ENCODE measurements around the gene ACOX1.

Gene ACOX1

GRCh38 chr17:75906143-75906884 is 72.7 kb downstream of the ACOX1 start:
- H3K9me2 ChIP-seq (replicated peaks; ENCODE audit: insufficient read depth, low read length) = no peaks in the 10 kb centered on the region
- H3K9me3 ChIP-seq (replicated peaks; ENCODE audit: insufficient read depth, low read length) = no peaks in the 10 kb centered on the region
- H3K4me3 ChIP-seq (ENCODE audit: low read length) = no peak overlapping the region
- peaks cover 17% of the 10 kb centered on the region for H3F3A ChIP-seq (ENCODE audit: insufficient read depth, low read length)
- H3K4me2 ChIP-seq (ENCODE audit: low read depth, low read length) = no peak overlapping the region
- TF ChIP-seq CTCF (IDR thresholded peaks at IDR 0.05; ENCODE audit: low read length) (no peak), EZH2phosphoT487 (IDR thresholded peaks at IDR 0.05; ENCODE audit: low read length) (no peak), EZH2 (optimal IDR thresholded peaks at IDR 0.05; ENCODE audit: low read depth, low read length) (no peak)
- H3K27me3 ChIP-seq (replicated peaks; ENCODE audit: insufficient read depth, low read length) = no peaks in the 10 kb centered on the region
- H3K27ac ChIP-seq (ENCODE audit: low read length) = no peak overlapping the region
- H3K36me3 ChIP-seq (replicated peaks; ENCODE audit: insufficient read depth, low read length) = no peaks in the 10 kb centered on the region
- no peak overlapping the region for H2AFZ ChIP-seq (ENCODE audit: low read length)
- H3K79me2 ChIP-seq (ENCODE audit: low read length) = peaks cover 29% of the 10 kb centered on the region
- no peak for DNase-seq
- H4K20me1 ChIP-seq (ENCODE audit: insufficient read depth, low read length) = no peaks in the 10 kb centered on the region
- H3K4me1 ChIP-seq (ENCODE audit: low read length) = peaks cover 14% of the 10 kb centered on the region
- no peak overlapping the region for H3K9ac ChIP-seq (ENCODE audit: low read length)

GRCh38 chr17:75904749-75905521 is 74.0 kb downstream of the ACOX1 start, which contains the start of gene MRPL38:
Gene MRPL38, minus strand, starts transcription at chr17:75904884. Its CDS starts 9 bp downstream, at chr17:75904875.
- Histone ChIP-seq H3K4me1 (ENCODE audit: low read length) (peaks cover 4% of the 10 kb centered on the region; the same call in 1 of the 2 replicates), H3K4me3 (ENCODE audit: low read length) (peak within 1 kb of the TSS; percentile 91), H3F3A (ENCODE audit: insufficient read depth, low read length) (peaks cover 11% of the 10 kb centered on the region), H3K27me3 (replicated peaks; ENCODE audit: insufficient read depth, low read length) (no peaks in the 10 kb centered on the region), H3K4me2 (ENCODE audit: low read depth, low read length) (peak within 1 kb of the TSS; percentile 79), H3K79me2 (ENCODE audit: low read length) (peaks cover 30% of the 10 kb centered on the region), H2AFZ (ENCODE audit: low read length) (peak within 1 kb of the TSS; percentile 95), H3K9ac (ENCODE audit: low read length) (peak within 1 kb of the TSS; percentile 87), H3K36me3 (replicated peaks; ENCODE audit: insufficient read depth, low read length) (no peaks in the 10 kb centered on the region), H3K9me3 (replicated peaks; ENCODE audit: insufficient read depth, low read length) (no peaks in the 10 kb centered on the region), H4K20me1 (ENCODE audit: insufficient read depth, low read length) (no peaks in the 10 kb centered on the region), H3K27ac (ENCODE audit: low read length) (peak within 1 kb of the TSS; percentile 60; the same call in 1 of the 2 replicates), H3K9me2 (replicated peaks; ENCODE audit: insufficient read depth, low read length) (no peaks in the 10 kb centered on the region)
- DNase-seq = peak; percentile 98
- no peak for TF ChIP-seq EZH2phosphoT487 (IDR thresholded peaks at IDR 0.05; ENCODE audit: low read length)
- TF ChIP-seq EZH2 (optimal IDR thresholded peaks at IDR 0.05; ENCODE audit: low read depth, low read length) = no peak
- peak; percentile 83 for TF ChIP-seq CTCF (IDR thresholded peaks at IDR 0.05; ENCODE audit: low read length)

GRCh38 chr17:75902406-75902805 is 76.6 kb downstream of the ACOX1 start:
- H4K20me1 ChIP-seq (ENCODE audit: insufficient read depth, low read length) = no peaks in the 10 kb centered on the region
- H3K79me2 ChIP-seq (ENCODE audit: low read length) = peaks cover 30% of the 10 kb centered on the region
- no peaks in the 10 kb centered on the region for H3K9me2 ChIP-seq (replicated peaks; ENCODE audit: insufficient read depth, low read length)
- H3K4me1 ChIP-seq (ENCODE audit: low read length) = peaks cover 4% of the 10 kb centered on the region; the same call in 1 of the 2 replicates
- no peak for TF ChIP-seq CTCF (IDR thresholded peaks at IDR 0.05; ENCODE audit: low read length)
- TF ChIP-seq EZH2 (optimal IDR thresholded peaks at IDR 0.05; ENCODE audit: low read depth, low read length) = no peak
- TF ChIP-seq EZH2phosphoT487 (IDR thresholded peaks at IDR 0.05; ENCODE audit: low read length) = no peak
- no peaks in the 10 kb centered on the region for H3K9me3 ChIP-seq (replicated peaks; ENCODE audit: insufficient read depth, low read length)
- H3K4me2 ChIP-seq (ENCODE audit: low read depth, low read length) = no peak overlapping the region
- H3K27ac ChIP-seq (ENCODE audit: low read length) = no peak overlapping the region
- DNase-seq = no peak
- no peak overlapping the region for H3K9ac ChIP-seq (ENCODE audit: low read length)
- no peaks in the 10 kb centered on the region for H3K36me3 ChIP-seq (replicated peaks; ENCODE audit: insufficient read depth, low read length)
- H2AFZ ChIP-seq (ENCODE audit: low read length) = no peak overlapping the region
- peaks cover 11% of the 10 kb centered on the region for H3F3A ChIP-seq (ENCODE audit: insufficient read depth, low read length)
- H3K27me3 ChIP-seq (replicated peaks; ENCODE audit: insufficient read depth, low read length) = no peaks in the 10 kb centered on the region
- no peak overlapping the region for H3K4me3 ChIP-seq (ENCODE audit: low read length)

Measured in MM.1S (cell line).